ENCODE measurements around the gene DMPK.

DNA sequence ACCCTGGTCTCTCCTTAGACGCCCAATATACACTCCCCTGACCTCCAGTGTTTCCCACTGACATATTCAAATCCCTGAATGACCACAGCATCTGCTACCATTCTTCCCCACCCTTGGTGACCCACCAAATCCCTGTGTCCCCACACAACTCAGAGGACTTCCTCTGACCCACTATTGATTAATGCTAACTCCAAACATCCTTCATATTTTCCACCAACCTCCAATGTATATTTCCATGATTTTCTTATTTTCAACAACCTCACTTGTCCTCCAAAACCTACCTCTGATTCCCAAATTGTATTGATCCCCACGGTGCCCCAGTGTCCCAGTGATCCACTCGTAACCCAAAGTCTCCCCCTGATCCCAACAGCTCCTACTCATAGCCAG is 10.9 kb upstream of the DMPK start:
- TF ChIP-seq, protein P1, sequence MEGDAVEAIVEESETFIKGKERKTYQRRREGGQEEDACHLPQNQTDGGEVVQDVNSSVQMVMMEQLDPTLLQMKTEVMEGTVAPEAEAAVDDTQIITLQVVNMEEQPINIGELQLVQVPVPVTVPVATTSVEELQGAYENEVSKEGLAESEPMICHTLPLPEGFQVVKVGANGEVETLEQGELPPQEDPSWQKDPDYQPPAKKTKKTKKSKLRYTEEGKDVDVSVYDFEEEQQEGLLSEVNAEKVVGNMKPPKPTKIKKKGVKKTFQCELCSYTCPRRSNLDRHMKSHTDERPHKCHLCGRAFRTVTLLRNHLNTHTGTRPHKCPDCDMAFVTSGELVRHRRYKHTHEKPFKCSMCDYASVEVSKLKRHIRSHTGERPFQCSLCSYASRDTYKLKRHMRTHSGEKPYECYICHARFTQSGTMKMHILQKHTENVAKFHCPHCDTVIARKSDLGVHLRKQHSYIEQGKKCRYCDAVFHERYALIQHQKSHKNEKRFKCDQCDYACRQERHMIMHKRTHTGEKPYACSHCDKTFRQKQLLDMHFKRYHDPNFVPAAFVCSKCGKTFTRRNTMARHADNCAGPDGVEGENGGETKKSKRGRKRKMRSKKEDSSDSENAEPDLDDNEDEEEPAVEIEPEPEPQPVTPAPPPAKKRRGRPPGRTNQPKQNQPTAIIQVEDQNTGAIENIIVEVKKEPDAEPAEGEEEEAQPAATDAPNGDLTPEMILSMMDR (IDR thresholded peaks at IDR 0.05) = no peak
- no peak for TF ChIP-seq POLR2A (IDR thresholded peaks at IDR 0.05)

All from body of pancreas (tissue), 4 donors.